Neural progenitor cell (in vitro differentiated cells): Measurements from ENCODE around the gene ABCA8. TPM values are rescaled to one million over a fixed set of nuclear protein-coding genes. Genes with fewer than 3 reads are reported as not detected.

Source experiments
- DNase-seq: peaks from one replicate; pipeline ENCODE4 v3.0.0-alpha.2; 2016; ENCODE audit warnings: low spot score
- H2AFZ ChIP-seq: fragments of 200-600 bp; sonication (generic); replicated peaks from 2 replicates; pipeline ENCODE4 v1.6.1; 2016; ENCODE audit warnings: antibody characterized with exemption
- H3F3A ChIP-seq: fragments of 200-600 bp; sonication (generic); 2 replicates; pipeline ENCODE4 v1.6.1; 2016; ENCODE audit warnings: antibody characterized with exemption, low read depth
- H3K27ac ChIP-seq: fragments of 200-600 bp; sonication (generic); 2 replicates; pipeline ENCODE4 v1.5.1; 2016; ENCODE audit warnings: mild to moderate bottlenecking
- H3K27me3 ChIP-seq: fragments of 200-600 bp; sonication (generic); 2 replicates; pipeline ENCODE4 v1.6.1; 2016; ENCODE audit warnings: mild to moderate bottlenecking, moderate library complexity
- H3K36me3 ChIP-seq: fragments of 200-600 bp; sonication (generic); 2 replicates; pipeline ENCODE4 v1.5.1; 2016
- H3K4me1 ChIP-seq: fragments of 200-600 bp; sonication (generic); 2 replicates; pipeline ENCODE4 v1.6.1; 2016; ENCODE audit warnings: mixed run types
- H3K4me2 ChIP-seq: fragments of 200-600 bp; sonication (generic); 2 replicates; pipeline ENCODE4 v1.6.1; 2016
- H3K4me3 ChIP-seq: fragments of 200-600 bp; sonication (generic); 2 replicates; pipeline ENCODE4 v1.5.1; 2016
- H3K79me2 ChIP-seq: fragments of 200-600 bp; sonication (generic); 2 replicates; pipeline ENCODE4 v1.6.1; 2016; ENCODE audit warnings: low read depth
- H3K9ac ChIP-seq: fragments of 200-600 bp; sonication (generic); 2 replicates; pipeline ENCODE4 v1.6.1; 2016
- H3K9me3 ChIP-seq: fragments of 200-600 bp; sonication (generic); 2 replicates; pipeline ENCODE4 v1.5.1; 2016; ENCODE audit warnings: low read depth
- H4K20me1 ChIP-seq: fragments of 200-600 bp; sonication (generic); 2 replicates; pipeline ENCODE4 v1.6.1; 2016; ENCODE audit warnings: low read depth
- H3K27ac Mint-ChIP-seq: 3 replicates; pipeline ENCODE4 v1.8.0; 2021; ENCODE audit warnings: mixed read lengths
- H3K27me3 Mint-ChIP-seq: 2 replicates; pipeline ENCODE4 v1.8.0; 2022; ENCODE audit warnings: low read depth, mild to moderate bottlenecking, inconsistent platforms, moderate library complexity, mixed read lengths; ENCODE audit not compliant: insufficient read depth
- H3K36me3 Mint-ChIP-seq: 3 replicates; pipeline ENCODE4 v1.8.0; 2021; ENCODE audit warnings: mixed read lengths
- H3K4me1 Mint-ChIP-seq: 3 replicates; pipeline ENCODE4 v1.8.0; 2021; ENCODE audit warnings: mixed read lengths
- H3K4me3 Mint-ChIP-seq: 3 replicates; pipeline ENCODE4 v1.8.0; 2021; ENCODE audit warnings: mild to moderate bottlenecking, moderate library complexity, mixed read lengths
- H3K9me3 Mint-ChIP-seq: 3 replicates; pipeline ENCODE4 v1.8.0; 2020; ENCODE audit warnings: mixed read lengths
- EZH2 ChIP-seq: fragments of 200-600 bp; sonication (generic); IDR thresholded peaks from 2 replicates; pipeline ENCODE4 v1.6.1; 2017; ENCODE audit warnings: antibody characterized with exemption, mild to moderate bottlenecking, moderate library complexity
- EZH2phosphoT487 ChIP-seq: fragments of 200-600 bp; sonication (generic); IDR thresholded peaks from 2 replicates; pipeline ENCODE4 v1.6.1; 2017; ENCODE audit warnings: antibody characterized with exemption
- total RNA-seq: library from RNA; depleted of rRNA; stranded (reverse); fragments of >200 nt; gene quantifications from 2 replicates; pipeline ENCODE4 v1.2.3, GENCODE V29; 2015; ENCODE audit warnings: low replicate concordance
- TF ChIP-seq, protein P1 (sequence below): fragments of 200-600 bp; sonication (generic); IDR thresholded peaks from 2 replicates; pipeline ENCODE4 v1.5.1; 2017; ENCODE audit warnings: antibody characterized with exemption, mild to moderate bottlenecking

Gene ABCA8
- total RNA-seq, 1 donor from 2014 or later, result not detected

DNA sequence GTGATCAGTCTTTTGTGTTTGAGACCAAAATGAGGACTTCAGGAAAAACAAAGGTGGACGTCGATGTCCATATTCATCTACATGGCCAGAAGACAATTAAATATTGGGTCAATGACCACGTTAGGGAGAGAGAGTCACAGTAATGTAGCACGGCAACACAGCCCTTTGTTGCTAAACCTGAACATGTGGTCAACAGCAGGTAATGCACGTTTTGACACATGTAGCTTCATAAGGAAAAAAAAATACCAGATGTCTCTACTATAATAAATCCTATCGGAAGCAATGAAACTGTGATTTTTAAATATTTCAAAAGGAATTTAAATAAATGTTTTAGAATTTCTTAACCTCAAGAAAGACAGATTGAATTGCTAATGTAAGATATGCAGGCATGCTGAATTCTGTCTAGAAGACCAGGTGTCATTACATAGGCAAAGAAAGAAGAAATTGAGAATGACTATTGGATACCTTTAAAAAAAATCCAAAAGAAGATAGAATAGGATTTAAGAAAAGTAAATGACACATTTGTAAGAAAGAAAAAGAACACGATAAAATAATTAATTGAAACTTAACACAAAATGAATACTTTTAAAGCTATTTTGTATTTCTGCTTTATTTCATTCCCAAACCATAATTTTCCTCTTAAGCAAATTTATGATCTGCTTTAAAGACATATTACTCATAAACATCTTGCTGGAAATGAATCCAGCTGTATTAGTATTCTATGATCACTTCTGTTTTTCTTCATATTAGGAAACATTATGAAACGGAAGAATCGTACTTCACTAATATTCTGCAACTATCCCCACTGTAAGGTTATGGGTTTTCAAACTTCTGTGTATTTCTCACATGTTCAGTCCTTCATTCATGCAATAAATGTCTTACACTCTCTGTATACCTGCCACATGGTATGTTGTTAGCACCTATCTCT, 30.1 kb downstream of the ABCA8 start:
- no peak overlapping the region for H3K4me3 Mint-ChIP-seq
- H3K27me3 Mint-ChIP-seq, result peaks cover 2% of the 10 kb centered on the region
- H3K4me1 Mint-ChIP-seq, result peaks cover 7% of the 10 kb centered on the region
- Histone ChIP-seq H3K27ac (no peak overlapping the region), H3K79me2 (no peaks in the 10 kb centered on the region), H3K9ac (no peak overlapping the region), H3F3A (no peaks in the 10 kb centered on the region), H3K27me3 (no peaks in the 10 kb centered on the region), H4K20me1 (no peaks in the 10 kb centered on the region), H3K4me1 (no peaks in the 10 kb centered on the region), H2AFZ (no peak overlapping the region), H3K9me3 (no peaks in the 10 kb centered on the region), H3K4me3 (no peak overlapping the region), H3K4me2 (no peak overlapping the region), H3K36me3 (no peaks in the 10 kb centered on the region)
- H3K27ac Mint-ChIP-seq, result no peak overlapping the region
- DNase-seq, result no peak
- no peaks in the 10 kb centered on the region for H3K9me3 Mint-ChIP-seq
- H3K36me3 Mint-ChIP-seq, result no peaks in the 10 kb centered on the region
- TF ChIP-seq EZH2phosphoT487, result no peak
- TF ChIP-seq, protein P1, sequence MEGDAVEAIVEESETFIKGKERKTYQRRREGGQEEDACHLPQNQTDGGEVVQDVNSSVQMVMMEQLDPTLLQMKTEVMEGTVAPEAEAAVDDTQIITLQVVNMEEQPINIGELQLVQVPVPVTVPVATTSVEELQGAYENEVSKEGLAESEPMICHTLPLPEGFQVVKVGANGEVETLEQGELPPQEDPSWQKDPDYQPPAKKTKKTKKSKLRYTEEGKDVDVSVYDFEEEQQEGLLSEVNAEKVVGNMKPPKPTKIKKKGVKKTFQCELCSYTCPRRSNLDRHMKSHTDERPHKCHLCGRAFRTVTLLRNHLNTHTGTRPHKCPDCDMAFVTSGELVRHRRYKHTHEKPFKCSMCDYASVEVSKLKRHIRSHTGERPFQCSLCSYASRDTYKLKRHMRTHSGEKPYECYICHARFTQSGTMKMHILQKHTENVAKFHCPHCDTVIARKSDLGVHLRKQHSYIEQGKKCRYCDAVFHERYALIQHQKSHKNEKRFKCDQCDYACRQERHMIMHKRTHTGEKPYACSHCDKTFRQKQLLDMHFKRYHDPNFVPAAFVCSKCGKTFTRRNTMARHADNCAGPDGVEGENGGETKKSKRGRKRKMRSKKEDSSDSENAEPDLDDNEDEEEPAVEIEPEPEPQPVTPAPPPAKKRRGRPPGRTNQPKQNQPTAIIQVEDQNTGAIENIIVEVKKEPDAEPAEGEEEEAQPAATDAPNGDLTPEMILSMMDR, result no peak
- TF ChIP-seq EZH2, result no peak

DNA sequence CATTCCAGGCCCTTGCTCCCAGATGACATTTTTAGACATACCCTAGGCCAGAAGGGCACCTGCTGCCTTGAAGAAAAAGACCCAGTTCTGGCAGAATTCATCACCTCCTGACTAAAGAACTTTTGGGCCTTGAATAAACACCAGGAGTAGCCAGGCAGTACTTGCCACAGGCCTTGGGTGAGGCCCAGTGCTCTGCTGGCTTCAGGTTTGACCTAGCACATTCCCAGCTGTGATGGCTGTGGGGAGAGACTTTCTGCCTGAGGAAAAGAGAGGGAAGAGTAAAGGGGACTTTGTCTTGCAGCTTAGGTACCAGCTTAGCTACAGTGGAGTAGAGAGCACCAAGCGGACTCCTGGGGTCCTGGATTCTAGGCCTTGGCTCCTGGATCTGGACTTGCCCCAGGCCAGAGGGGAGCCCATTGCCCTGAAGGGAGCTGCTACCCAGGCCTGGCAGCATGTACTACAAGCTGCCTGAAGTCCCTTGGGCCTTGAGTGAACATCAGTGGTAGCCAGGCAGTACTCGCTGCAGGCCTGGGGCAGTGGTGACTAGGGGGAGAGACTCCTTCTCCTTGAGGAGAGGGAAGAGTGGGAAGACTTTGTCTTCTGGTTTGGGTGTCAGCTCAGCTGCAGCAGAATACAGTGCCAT, 44.3 kb downstream of the ABCA8 start:
- Histone ChIP-seq H3K36me3 (no peaks in the 10 kb centered on the region), H2AFZ (peak overlapping the region; percentile 4), H3K4me1 (peaks cover 7% of the 10 kb centered on the region), H3K4me3 (no peak overlapping the region), H3K27me3 (no peaks in the 10 kb centered on the region), H3K4me2 (no peak overlapping the region), H3F3A (no peaks in the 10 kb centered on the region), H3K79me2 (no peaks in the 10 kb centered on the region), H3K27ac (no peak overlapping the region), H3K9me3 (no peaks in the 10 kb centered on the region), H3K9ac (no peak overlapping the region), H4K20me1 (no peaks in the 10 kb centered on the region)
- H3K4me3 Mint-ChIP-seq, result no peak overlapping the region
- TF ChIP-seq, protein P1, result no peak
- TF ChIP-seq EZH2phosphoT487 (no peak), EZH2 (no peak)
- no peaks in the 10 kb centered on the region for H3K27me3 Mint-ChIP-seq
- H3K27ac Mint-ChIP-seq, result no peak overlapping the region
- H3K36me3 Mint-ChIP-seq, result no peaks in the 10 kb centered on the region
- H3K4me1 Mint-ChIP-seq, result peaks cover 12% of the 10 kb centered on the region
- H3K9me3 Mint-ChIP-seq, result peaks cover 19% of the 10 kb centered on the region
- DNase-seq, result no peak

DNA sequence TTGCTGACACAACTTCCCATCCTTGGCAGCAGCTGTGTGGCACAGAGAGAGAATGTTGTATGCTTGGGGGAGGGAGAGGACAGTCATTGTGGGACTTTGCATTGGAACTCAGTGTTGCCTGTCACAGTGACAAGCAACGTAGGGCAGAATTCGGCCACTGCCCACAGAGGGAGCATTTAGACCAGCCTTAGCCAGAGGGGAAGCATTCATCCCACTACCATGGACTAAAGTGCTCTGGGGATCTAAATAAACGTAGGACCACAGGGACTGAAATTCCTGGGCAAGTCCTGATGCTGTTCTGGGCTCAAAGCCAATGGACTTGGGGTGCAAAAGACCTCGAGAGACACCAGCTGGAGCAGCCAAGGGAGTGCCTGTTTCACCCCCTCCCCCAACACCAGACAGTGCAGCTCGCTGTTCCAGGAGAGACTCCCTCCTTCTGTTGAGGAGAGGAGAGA, 44.9 kb downstream of the ABCA8 start:
- DNase-seq, result peak; percentile 31
- H3K4me3 Mint-ChIP-seq, result no peak overlapping the region
- no peak overlapping the region for H3K9ac ChIP-seq
- TF ChIP-seq, protein P1, result no peak
- TF ChIP-seq EZH2phosphoT487 (no peak), EZH2 (no peak)
- H3K79me2 ChIP-seq, result no peaks in the 10 kb centered on the region
- H3K36me3 Mint-ChIP-seq, result no peaks in the 10 kb centered on the region
- H3K4me3 ChIP-seq, result no peak overlapping the region
- H3K4me1 ChIP-seq, result peaks cover 7% of the 10 kb centered on the region
- H3K27me3 ChIP-seq, result no peaks in the 10 kb centered on the region
- no peak overlapping the region for H3K27ac Mint-ChIP-seq
- peaks cover 19% of the 10 kb centered on the region for H3K4me1 Mint-ChIP-seq
- H3K27me3 Mint-ChIP-seq, result no peaks in the 10 kb centered on the region
- no peaks in the 10 kb centered on the region for H3K9me3 ChIP-seq
- peaks cover 13% of the 10 kb centered on the region for H3K9me3 Mint-ChIP-seq
- no peak overlapping the region for H3K27ac ChIP-seq
- H3F3A ChIP-seq, result no peaks in the 10 kb centered on the region
- H3K36me3 ChIP-seq, result no peaks in the 10 kb centered on the region
- no peaks in the 10 kb centered on the region for H4K20me1 ChIP-seq
- no peak overlapping the region for H3K4me2 ChIP-seq
- H2AFZ ChIP-seq, result peak overlapping the region; percentile 4
